ENCODE data around the gene COL6A1.
"Not testable (repeated sequence)": the region's sequence is repeated elsewhere in the genome, so short reads cannot be mapped to it uniquely, and the experiment has no call there.

COL6A1 gene

DNA sequence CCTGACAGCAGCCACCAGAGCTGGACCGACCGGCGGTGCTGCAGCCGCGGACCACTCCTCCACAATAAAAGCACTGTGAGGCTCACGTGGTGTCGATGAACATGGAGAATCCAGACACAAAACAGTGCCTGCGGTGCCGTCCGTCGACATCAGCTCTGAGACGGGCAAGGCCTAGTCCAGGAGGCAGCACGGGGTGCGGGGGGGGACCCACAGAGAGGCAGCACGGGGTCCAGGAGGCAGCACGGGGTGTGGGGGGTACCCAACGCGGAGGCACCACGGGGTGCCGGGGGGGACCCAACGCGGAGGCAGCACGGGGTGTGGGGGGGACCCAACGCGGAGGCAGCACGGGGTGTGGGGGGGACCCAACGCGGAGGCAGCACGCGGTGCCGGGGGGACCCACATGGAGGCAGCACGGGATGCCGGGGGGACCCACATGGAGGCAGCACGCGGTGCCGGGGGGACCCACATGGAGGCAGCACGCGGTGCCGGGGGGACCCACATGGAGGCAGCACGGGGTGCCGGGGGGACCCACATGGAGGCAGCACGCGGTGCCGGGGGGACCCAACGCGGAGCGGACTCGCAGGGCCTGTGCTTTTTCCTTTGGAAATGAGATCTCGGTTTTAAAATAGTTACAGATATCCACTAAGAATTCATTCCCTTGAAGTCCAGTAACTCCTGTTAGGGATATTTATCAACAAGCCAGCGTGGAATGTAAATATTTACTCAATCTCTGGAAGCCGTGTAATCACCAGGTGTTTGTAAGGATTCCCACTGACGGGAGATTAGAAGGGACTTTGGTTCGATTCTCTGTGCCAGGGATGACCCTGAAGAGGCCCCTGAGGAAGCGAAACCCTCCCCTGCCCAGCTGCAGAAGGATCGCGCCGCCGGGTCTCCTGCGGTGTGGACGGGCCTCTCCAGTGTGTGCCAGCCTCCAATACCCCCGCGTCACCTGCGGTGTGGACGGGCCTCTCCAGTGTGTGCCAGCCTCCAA lies 52.1 kb downstream of the COL6A1 start:
- no peak for DNase-seq

DNA sequence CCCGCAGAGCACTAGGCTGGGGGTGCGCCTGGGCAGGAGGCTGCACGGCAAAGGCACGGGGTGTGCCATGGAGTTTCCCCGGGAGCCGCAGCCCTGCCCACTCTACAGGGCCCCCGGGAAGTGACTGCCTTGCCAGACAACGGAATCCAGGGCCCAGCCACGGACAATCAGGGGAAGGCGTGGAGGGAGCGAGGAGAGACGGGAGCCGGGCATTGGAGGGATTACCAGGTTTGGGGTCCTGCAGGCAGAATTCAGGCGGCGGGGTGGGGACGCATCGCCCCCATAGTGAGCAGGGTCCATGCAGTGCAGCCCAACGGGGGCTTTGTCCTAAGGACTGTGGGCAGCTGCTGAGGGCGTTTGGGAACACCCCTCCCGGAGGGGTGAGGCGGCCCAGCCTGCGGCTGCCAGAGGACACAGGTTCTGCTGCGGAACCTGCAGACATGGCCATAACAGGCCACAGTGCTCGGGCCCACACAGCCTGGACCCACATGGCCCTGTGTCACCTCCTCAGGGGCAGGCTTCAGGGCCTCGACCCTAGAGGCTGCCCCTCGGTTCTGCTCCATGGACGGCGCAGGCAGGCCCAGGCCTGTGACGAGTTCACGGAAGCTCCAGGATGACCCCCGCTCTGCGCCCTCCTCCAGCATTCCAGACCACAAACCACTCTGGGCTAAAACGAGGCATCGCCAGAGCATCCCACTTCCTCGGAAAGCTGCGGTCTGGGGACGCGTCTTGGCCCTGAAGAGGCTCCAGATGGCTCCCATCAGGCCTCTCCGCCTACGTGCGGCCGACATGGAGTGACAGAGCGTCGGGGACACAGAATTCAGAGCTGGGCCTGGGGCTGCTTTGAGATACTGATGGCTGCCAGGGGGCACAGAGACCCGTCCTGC lies 54.5 kb downstream of the COL6A1 start:
- no peak for DNase-seq

DNA sequence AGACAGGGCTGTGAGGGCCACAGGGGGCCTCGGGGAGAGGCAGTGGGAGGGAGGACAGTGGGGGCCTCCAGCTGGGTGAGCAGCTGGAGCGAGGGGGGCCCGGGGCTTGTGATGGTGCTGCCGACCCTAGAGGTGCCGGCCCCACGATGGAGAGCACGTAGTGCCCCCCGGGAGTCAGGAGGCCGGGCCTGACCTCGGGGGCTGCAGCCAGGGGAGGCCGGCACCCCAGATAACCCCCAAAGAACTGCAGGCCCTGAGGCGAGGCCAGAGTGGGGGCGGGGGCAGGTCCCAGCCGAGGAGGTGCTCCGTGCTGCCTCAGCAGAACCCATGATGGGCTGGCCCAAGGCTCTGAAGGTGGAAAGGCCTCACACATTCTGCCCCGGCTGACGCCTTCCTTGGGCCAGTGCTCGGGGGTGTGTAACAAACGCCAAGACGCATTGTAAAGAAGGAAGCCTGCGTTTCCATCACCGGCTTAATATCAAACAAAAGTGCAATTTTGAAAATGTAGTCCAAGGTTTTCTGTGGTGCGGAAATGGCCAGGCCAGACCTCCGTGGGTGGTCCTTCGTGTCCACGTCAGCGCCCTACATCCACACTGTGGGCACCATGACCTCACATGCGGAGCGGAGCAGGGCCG lies 55.2 kb downstream of the COL6A1 start:
- no peak for DNase-seq

DNA sequence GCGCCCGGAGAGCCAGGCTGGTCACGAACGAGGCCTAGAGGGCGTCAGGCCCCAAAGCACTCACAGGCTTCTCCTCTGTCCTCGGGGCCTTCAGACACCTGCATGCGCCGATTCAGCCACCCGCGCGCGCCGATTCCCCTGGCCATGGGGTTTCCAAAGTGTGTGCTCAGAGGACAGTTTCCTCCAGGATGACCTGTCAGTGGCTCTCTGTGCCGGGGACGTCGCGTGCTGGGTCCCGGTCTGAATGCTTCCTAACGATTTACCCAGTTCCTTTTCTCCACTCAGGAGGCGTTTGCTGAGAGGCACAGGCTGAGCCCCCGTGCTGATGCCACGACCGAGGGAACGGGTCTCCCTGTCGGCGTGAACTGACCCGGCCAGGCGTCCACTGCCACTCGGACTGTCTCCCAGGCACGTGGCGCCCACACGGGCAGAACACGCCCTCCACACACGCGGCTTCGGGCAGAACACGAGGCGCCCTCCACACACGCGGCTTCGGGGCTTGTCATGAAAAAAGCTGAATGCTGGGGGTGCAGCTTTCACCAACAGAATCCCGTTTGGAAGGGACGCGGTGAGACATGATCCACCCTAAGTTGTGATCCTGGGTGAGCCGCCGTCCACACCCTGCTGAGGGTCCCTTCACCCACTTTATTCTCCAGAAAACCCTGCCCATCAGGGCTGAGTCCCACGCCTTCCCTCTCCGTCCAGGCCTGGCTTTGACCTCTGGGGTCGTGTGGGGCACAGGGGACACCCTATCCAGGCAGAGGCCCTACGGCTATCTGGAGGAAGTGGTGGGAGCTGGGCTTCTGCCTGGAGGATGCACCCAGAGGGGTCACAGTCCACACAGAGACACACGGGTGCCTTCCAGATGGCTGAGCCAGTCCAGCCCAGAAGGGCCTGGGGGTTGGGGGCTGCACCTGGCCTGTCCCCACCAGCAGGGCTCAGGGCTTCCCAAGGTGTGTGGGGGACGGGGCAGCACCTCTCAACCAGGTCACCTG lies 56.1 kb downstream of the COL6A1 start:
- no peak for DNase-seq

DNA sequence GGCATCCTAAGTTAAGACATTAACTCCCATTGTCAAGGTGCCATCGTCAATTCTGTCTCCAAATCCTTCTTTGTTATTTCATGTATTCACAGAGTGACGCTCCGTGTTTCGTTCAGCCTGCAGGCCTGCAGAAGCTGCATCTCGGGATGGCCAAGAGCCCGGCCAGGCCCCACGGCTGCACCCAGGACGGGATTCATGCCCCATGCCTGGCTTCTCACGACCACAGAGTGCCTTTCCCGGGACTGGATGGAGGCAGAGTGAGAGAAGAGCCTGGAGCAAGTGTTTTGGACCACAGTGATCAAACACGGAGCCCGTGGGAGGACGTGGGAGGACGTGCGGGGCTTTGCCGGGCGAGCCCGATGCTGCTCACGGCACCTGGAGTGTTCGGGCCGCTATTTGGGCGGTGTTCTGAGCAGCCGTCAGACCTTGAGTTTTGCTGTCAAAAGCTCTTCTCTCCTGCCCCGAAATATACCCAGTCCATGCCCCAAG lies 56.8 kb downstream of the COL6A1 start:
- no peak for DNase-seq

DNA sequence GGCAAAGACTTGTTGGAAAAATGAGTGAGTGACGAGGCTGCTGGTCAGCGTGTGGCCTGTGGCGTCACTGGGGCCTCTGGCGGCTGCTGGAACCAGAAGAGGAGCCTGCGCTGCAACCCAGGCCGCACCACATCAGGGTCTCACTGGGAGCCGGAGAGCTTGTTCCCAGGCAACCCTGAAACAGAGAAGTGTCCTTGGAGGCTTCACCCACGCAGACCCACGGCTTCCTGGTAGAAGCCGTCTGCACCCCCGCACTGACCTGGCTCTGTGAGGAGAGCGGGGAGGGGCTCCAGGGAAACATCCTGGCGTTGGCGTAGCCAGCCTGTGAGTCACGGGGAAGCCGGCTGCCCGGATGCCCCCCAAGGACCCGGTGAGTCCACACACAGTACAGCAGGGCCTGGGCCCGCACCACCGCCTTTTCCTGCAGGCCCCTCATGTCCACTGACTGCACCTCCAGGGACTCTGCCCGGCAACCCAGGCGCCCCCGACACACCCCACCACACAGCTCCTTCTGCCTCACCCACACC lies 57.4 kb downstream of the COL6A1 start:
- no peak for DNase-seq

DNA sequence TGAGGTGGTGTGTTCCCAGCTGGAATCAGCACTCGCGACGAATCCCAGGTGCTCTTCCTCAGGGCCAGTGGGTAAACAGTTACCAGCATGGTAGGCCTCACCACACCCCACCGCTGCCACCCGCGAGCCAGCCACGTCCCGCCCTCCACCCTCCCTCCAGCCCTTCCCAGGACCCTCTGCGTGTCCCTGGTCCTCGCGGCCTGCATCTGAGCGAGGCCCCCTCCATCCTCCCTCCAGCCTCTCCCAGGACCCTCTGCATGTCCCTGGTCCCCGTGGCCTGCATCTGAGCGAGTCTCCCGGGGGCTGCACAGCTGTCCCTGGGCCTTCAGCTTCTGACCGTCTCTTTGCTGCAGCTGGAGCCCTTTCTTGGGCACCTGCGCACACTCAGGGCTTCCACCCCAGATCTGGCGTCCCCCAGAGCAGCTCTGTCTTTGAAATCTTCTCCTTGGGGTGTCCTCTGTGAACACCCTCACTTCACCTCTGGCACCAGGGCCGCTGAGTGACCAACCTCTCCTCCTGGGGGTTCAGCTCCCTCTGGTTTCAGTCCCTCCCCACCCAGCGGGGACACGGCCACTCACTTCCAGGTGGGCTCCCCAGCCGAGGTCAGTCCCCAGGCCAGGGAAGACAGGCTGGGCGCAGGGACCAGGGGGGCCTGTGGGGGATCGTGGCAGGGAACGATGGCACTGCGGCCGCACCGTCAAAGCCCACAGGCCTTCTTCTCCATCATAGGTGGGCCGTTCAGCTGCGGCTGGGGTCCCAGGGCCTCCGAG lies 58.5 kb downstream of the COL6A1 start:
- DNase-seq: no peak

DNA sequence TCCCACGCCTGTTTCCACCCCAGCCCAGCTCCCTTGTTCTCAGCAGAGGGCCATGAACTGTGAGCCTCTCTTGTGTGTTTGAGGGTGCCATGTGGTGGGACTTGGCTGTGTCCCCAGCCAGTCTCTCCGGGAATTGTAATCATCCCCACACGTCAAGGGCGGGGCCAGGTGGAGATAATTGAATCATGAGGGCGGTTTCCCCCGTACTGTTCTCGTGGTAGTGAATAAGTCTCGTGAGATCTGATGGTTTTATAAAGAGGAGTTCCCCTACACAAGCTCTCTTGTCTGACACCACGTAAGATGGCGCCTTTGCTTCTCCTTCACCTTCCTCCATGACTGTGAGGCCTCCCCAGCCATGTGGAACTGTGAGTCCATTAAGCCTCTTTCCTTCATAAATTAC lies 59.1 kb downstream of the COL6A1 start:
- no peak for DNase-seq

DNA sequence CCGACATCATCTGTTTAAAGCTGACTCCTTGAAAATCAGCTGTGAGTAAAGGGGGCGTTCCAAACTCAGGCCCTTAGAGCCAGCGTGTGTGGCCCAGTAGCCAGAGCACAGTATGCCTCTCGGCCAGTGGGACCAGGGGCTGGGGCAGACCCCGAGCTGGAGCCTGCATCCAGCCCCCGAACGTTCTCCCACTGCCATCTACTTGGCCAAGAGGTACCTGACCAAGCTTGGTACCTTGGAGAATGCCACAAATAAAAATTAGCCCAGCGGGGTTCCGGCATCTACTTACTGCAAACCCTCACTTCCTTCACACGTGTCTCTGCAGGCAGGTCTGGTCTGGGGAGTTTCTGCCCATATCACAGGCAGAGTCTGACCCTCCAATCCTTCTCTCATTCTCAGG lies 59.6 kb downstream of the COL6A1 start:
- no peak for DNase-seq

DNA sequence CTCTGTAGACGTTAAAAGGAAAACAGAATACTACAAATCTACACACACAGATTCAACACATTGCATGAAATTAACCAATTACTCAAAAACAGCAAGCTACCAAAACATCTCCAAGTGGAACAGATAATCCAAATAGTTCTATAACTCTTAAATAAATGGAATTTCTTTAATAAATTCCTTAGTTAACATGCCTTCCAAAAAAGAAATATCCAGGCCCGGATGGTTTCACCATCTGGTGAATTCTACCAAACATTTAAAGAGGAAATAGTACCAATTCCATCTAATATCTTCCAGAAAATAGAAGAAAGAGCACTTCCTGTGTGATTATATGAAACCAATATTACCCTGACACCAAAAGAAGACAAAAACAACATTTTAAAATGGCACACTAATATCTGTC lies 63.6 kb downstream of the COL6A1 start:
- no peak for DNase-seq

DNA sequence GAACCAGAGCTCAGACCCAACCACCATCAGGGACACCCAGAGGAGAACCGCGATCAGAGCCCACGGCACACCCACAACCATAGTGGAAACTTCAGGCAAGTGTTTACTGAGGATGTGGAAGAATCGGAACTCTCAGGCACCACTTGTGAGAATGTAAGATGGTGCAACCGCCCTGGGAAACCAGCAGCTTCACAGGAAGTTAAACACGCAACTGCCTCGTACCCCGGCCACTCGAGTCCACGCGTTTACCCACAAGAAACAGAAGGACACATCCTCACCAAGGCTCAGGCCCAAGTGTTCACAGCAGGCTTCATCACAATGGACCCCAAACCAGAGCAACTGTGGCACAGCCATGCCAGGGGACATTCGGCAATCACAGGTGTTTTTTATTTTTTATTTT lies 64.9 kb downstream of the COL6A1 start:
- no peak for DNase-seq

DNA sequence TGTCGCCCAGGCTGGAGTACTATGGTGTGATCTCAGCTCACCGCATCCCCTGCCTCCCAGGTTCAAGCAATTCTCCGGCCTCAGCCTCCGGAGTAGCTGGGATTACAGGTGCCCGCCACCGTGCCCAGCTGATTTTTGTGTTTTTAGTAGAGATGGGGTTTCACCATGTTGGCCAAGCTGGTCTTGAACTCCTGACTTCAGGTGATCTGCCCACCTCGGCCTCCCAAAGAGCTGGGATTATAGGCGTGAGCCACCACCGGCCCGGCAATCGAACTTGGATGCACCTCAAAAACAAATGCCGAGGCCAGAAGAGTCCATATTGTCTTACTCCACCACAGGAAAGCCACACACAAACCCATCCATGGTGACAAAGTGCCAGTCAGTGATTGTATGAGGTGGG lies 65.3 kb downstream of the COL6A1 start:
- not testable (repeated sequence) for DNase-seq

DNA sequence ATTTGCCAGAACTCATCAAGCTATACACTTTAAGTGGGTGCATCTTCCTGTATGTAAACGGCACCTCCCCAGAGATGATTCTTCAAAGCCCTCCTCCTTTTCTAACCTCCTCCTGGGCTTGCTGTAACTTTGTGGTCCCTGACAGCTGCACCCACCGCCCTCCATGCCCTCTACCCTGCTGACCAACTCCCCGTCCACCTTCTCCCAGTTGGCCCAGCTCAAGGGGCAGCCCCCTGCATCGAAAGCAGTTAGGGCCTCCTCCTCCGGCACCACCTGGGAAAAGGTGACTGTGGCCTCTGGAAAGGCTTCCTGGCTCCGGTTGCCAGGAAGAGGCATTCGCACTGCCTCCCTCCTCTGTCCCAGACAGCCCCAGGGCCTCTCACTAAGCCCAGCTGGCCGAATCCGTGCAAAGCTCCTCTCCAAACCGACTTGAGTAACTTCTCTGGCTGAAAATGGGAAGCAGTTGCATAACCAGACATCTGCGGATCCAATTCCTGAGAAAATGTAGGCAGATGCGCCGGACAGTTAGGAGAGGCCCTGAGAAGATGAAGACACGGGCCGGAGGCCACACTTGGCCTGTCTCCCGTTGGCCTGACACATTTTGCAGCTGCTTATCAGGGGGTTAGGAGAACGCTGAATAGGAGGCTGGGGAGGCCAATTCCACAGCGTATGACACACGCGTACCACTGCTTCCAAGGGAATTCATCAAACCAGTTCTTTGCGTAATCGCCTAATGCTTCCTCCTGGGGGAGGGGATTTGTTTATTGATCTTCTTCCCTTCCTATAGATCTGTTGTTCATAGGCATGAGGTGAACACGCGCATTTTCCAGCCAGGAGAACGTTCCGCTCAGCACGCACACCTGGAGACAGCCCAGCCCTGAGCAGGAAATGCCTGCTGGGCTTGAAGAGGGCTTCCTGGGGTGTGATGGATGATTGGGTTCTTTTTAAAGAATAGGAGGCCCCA lies 67.6 kb downstream of the COL6A1 start:
- DNase-seq: no peak

DNA sequence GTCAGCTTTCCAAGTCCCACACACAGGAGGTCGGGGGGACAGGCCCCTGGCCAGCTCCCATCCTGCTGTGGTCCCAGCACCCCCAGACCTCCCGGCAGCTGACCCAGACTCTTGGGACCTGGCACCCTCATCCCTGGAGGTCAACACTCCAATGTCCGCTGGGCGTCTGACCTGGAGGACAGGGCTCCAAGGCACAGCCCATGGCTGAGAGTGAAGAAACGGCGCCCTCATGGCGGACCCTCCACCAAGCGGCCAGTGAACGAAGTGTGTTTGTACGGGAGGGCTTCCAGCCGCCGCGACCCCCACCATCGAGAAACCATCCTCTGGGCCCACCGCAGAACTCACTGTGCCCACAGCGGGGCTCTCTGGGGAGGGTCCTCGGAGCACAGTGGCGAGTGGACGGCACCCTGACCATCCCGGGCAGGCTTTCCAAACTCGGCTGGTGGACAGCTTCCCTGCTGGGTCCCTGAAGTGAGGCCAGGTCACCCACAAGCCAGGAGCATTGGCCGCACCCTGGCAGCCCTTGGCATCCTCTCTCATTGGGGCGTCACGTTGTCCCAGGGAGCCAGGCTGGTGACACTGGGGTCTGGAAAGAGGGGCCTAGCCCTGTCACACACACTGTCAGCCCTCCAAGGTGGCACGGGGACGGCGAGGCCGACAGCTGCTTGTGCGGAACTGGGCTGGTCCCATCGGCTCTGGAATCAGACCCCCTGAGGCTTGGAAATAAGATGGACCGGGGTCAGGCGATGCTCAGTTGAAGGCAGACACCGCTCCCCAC lies 68.5 kb downstream of the COL6A1 start:
- DNase-seq: no peak

DNA sequence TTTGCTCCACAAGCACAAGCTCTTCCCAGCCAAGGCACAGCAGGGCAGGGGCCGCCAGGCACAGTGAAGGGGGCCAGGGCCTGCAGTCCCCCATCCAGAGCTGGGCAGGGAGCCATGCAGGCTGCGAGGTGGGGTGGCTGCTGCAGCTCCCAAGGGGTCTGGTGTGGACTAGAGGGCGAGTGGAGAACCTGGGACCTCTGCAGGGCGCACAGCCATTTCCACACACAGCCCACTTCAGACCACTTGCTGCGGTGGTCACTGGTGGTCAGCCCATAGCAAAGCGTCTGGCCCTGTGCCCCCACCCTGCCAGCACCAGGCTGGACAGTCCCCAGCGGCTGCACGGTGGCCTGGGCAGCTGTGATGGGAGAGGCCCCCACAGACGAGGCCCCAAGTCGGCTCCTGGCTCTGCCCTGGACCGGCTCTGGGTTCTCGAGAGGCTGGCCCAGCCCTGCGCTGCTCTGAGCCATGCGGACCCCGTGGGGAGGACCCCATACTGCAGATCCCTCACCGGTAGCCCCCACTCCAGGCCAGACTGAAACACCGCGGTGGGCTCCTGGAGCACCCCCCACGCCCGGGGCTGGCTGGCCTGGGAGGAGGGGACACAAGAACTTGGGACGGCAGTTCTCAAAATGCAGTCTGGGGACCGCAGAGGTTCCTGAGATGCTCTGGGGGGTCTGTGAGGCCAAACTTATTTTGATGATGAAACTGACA lies 69.3 kb downstream of the COL6A1 start:
- DNase-seq: no peak

DNA sequence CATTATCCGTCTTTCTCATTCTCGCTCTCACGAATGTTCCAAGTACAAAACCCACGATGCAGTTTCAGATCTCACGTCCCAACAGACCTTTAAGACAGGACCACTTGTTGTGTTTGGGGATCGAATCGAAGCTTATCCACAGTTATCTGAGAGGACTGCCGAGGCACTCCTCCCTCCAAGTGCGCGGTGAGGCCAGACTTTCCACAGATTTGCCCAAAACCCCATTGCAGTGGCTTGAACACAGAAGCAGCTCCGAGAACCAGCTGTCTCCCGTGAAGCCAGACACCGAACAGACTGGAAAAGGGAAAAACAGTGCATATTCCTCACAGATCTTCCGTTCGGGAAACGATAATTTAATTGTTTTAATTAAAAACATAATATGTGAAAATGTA lies 69.8 kb downstream of the COL6A1 start:
- no peak for DNase-seq

DNA sequence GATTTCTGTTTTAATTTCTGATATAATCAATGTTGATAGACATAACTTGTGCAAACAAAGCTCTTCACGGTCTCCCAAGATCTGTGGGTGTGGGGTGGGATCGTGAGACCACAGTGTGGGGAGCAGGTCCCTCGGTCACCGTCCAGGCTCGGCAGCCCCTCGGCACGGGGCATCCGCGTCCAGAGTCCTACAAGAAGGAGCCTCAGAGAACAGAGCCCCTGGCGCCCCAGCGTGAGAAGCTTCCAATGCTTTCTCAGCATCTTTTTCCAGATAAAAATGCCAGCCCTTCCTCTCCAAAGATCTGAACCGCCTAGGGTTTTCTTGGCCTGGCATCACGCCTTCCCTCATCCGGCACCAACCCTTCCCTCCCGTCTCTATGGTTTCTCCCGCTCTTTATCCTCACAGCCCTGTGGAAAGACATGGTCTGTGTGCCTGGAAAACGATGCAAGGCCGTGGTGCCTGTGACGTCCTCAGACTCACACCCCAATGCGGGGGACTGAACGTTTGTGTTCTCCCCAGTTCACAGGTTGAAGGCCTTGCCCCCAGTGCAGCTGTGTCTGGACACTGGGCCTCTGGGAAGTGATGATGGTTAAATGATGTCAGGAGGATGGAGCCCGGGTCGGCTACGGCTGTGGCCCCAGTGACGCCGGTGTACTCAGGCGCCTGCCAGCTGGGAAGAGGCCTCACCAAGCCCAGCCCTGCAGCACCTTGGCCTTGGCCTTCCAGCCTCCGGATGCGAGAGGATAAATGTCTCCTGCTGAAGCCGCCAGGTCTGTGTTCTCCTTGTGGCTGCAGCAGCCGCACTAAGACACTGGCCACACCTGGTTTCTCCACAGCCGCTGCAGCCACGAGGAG lies 70.5 kb downstream of the COL6A1 start:
- no peak for DNase-seq

Data from T-helper 9 cell (primary cell).